ENCODE data around the gene C6orf47.

C6orf47 gene

GRCh38 chr6:31691564-31692108 is 31.1 kb upstream of the C6orf47 start:
- H3K4me3 Mint-ChIP-seq: no peak overlapping the region
- no peak overlapping the region for H3K27ac Mint-ChIP-seq
- H3K9me3 Mint-ChIP-seq: no peaks in the 10 kb centered on the region
- no peaks in the 10 kb centered on the region for H3K4me1 Mint-ChIP-seq
- H3K36me3 Mint-ChIP-seq: peaks cover 4% of the 10 kb centered on the region
- H3K27me3 Mint-ChIP-seq: no peaks in the 10 kb centered on the region

- Mint-ChIP-seq H3K27me3 (no peaks in the 10 kb centered on the region), H3K36me3 (peaks cover 4% of the 10 kb centered on the region), H3K27ac (no peak overlapping the region), H3K9me3 (no peaks in the 10 kb centered on the region), H3K4me1 (no peaks in the 10 kb centered on the region), H3K4me3 (no peak overlapping the region)
These were observed 30.5 kb upstream of the C6orf47 start for GRCh38 chr6:31691078-31691463.

GRCh38 chr6:31690231-31691077 is 29.9 kb upstream of the C6orf47 start:
- Mint-ChIP-seq H3K9me3 (no peaks in the 10 kb centered on the region), H3K4me1 (no peaks in the 10 kb centered on the region), H3K36me3 (peaks cover 4% of the 10 kb centered on the region), H3K4me3 (no peak overlapping the region), H3K27ac (peak overlapping the region; percentile 18), H3K27me3 (no peaks in the 10 kb centered on the region)

GRCh38 chr6:31689249-31690110 is 28.9 kb upstream of the C6orf47 start:
- Mint-ChIP-seq H3K36me3 (peaks cover 4% of the 10 kb centered on the region), H3K27ac (no peak overlapping the region), H3K4me3 (no peak overlapping the region), H3K27me3 (no peaks in the 10 kb centered on the region), H3K9me3 (no peaks in the 10 kb centered on the region), H3K4me1 (no peaks in the 10 kb centered on the region)

- Mint-ChIP-seq H3K27ac (no peak overlapping the region), H3K36me3 (peaks cover 4% of the 10 kb centered on the region), H3K4me3 (no peak overlapping the region), H3K9me3 (no peaks in the 10 kb centered on the region), H3K4me1 (no peaks in the 10 kb centered on the region), H3K27me3 (no peaks in the 10 kb centered on the region)
These were observed 27.5 kb upstream of the C6orf47 start for GRCh38 chr6:31687860-31688693.

DNA sequence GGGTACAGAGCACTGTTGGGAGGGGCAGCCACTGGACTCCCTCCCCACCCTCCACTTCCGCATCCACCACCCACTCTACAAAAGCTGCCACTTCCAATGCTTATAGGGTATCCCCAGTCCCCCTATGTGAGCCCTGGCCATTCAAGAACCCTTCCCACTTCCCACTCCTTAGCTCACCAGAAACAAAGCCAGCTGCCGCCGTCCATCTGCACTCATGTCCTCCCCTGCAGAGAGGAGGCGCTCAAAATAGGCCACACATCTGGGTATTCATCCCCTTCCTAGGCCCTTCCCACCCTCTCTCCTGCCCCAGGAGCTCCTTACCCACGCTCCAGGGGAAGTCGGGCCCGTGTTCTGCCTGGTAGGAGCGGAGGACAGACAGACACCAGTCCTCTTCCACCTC is 26.7 kb upstream of the C6orf47 start:
- H3K4me3 Mint-ChIP-seq: no peak overlapping the region
- H3K4me1 Mint-ChIP-seq: no peaks in the 10 kb centered on the region
- no peak overlapping the region for H3K27ac Mint-ChIP-seq
- H3K9me3 Mint-ChIP-seq: no peaks in the 10 kb centered on the region
- peaks cover 3% of the 10 kb centered on the region for H3K36me3 Mint-ChIP-seq
- no peaks in the 10 kb centered on the region for H3K27me3 Mint-ChIP-seq

- H3K27me3 Mint-ChIP-seq: no peaks in the 10 kb centered on the region
- H3K4me3 Mint-ChIP-seq: no peak overlapping the region
- peaks cover 5% of the 10 kb centered on the region for H3K4me1 Mint-ChIP-seq
- no peaks in the 10 kb centered on the region for H3K9me3 Mint-ChIP-seq
- peaks cover 3% of the 10 kb centered on the region for H3K36me3 Mint-ChIP-seq
- no peak overlapping the region for H3K27ac Mint-ChIP-seq
These were observed 25.9 kb upstream of the C6orf47 start for GRCh38 chr6:31686483-31686882.

DNA sequence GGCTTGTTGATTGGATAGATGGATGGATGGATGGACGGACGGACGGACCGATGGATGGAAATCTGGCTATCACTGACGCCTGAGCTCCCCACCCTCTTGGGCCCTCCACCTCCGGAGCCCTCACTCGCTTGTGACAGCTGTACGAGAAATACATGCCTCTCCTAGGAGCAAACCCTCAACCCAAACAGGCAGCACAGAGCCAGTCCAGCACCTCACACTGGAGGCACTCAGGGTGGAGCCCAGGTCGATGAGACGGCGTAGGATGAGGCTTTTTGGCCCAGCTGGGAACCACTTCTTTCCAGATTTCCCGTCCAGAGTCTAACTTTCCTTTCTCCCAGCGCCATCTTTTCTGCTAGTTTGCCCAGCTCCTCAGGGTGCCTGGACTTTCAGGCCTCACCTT is 23.0 kb upstream of the C6orf47 start:
- H3K36me3 Mint-ChIP-seq: peaks cover 2% of the 10 kb centered on the region
- H3K27ac Mint-ChIP-seq: no peak overlapping the region
- no peaks in the 10 kb centered on the region for H3K9me3 Mint-ChIP-seq
- no peak overlapping the region for H3K4me3 Mint-ChIP-seq
- H3K4me1 Mint-ChIP-seq: peaks cover 20% of the 10 kb centered on the region
- H3K27me3 Mint-ChIP-seq: no peaks in the 10 kb centered on the region

- Mint-ChIP-seq H3K4me1 (peaks cover 24% of the 10 kb centered on the region), H3K27me3 (no peaks in the 10 kb centered on the region), H3K4me3 (peak overlapping the region; percentile 89), H3K36me3 (no peaks in the 10 kb centered on the region), H3K9me3 (no peaks in the 10 kb centered on the region), H3K27ac (no peak overlapping the region)
These were observed 20.6 kb upstream of the C6orf47 start for GRCh38 chr6:31681135-31681671.

DNA sequence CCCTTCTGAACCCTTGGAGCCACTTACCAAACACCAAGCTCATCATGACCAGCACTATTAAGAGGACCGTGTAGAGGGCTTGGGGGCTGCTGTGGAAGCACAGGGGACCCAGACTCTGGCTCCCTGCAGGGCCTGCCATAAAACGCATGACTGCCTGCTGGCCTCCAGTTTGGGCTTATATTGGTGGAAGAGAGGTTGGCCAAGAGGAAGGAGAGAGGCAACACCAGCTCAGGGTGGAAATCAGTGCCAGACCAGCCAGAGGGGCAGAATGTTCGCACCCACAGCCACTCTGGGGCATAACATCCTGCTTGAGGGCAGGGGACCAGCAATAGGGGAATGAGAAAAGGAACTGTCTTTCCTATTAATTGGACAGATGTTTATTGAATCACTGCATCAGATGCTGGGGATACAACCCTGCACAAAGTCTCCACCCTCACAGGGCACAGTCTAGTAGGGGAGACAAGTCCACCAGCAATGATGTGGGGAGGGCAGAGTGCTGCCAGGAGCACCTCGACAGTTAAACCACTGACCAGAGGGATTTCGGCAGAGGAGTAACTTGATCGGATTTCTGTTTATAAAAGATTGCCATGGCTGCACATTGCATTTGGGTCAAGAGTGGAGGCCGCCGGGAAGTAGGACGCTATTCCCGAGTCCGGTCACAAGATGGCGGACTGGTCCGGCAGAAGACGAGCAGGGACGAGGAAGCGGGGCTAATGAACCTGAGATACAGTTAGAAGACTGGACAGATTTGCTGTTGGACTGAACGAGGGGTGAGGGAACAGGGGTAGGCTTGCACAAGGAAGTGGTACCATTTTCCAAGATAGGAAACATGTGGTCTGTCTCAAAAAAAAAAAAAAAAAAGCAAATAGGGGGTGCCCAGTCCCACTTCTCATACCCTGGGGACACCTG is 19.9 kb upstream of the C6orf47 start, which contains the start of gene LY6G5C:
Gene LY6G5C (minus strand): TSS at position 842 of the 909 bp plus-strand sequence. CDS start 694 bp downstream, at position 148.
- Mint-ChIP-seq H3K4me1 (peaks cover 24% of the 10 kb centered on the region), H3K9me3 (no peaks in the 10 kb centered on the region), H3K27ac (peak within 1 kb of the TSS; percentile 71), H3K36me3 (no peaks in the 10 kb centered on the region), H3K27me3 (no peaks in the 10 kb centered on the region), H3K4me3 (peak within 1 kb of the TSS; percentile 89)

GRCh38 chr6:31677955-31678354 is 17.4 kb upstream of the C6orf47 start:
- no peak overlapping the region for H3K27ac Mint-ChIP-seq

GRCh38 chr6:31676904-31677303 is 16.3 kb upstream of the C6orf47 start:
- H3K27ac Mint-ChIP-seq: no peak overlapping the region
- no peaks in the 10 kb centered on the region for H3K27me3 Mint-ChIP-seq
- H3K36me3 Mint-ChIP-seq: peaks cover 5% of the 10 kb centered on the region
- no peak overlapping the region for H3K4me3 Mint-ChIP-seq
- H3K4me1 Mint-ChIP-seq: peaks cover 23% of the 10 kb centered on the region
- H3K9me3 Mint-ChIP-seq: no peaks in the 10 kb centered on the region

More at GRCh38 chr6:31677955-31678354, 17.4 kb upstream of the C6orf47 start:
- H3K36me3 Mint-ChIP-seq: no peaks in the 10 kb centered on the region
- H3K4me3 Mint-ChIP-seq: no peak overlapping the region
- no peaks in the 10 kb centered on the region for H3K9me3 Mint-ChIP-seq
- H3K27me3 Mint-ChIP-seq: no peaks in the 10 kb centered on the region
- H3K4me1 Mint-ChIP-seq: peaks cover 24% of the 10 kb centered on the region

GRCh38 chr6:31676322-31676903 is 15.8 kb upstream of the C6orf47 start:
- H3K27ac Mint-ChIP-seq: no peak overlapping the region
- H3K36me3 Mint-ChIP-seq: peaks cover 5% of the 10 kb centered on the region
- no peak overlapping the region for H3K4me3 Mint-ChIP-seq
- H3K9me3 Mint-ChIP-seq: no peaks in the 10 kb centered on the region
- peaks cover 18% of the 10 kb centered on the region for H3K4me1 Mint-ChIP-seq
- H3K27me3 Mint-ChIP-seq: no peaks in the 10 kb centered on the region

- Mint-ChIP-seq H3K27me3 (no peaks in the 10 kb centered on the region), H3K36me3 (peaks cover 20% of the 10 kb centered on the region), H3K9me3 (no peaks in the 10 kb centered on the region), H3K4me1 (peaks cover 35% of the 10 kb centered on the region), H3K4me3 (no peak within 1 kb of the TSS), H3K27ac (no peak within 1 kb of the TSS)
These were observed 9.1 kb upstream of the C6orf47 start, which contains the start of gene LY6G5B for GRCh38 chr6:31669676-31670075. Gene LY6G5B (plus strand): TSS chr6:31669976. CDS start chr6:31670951, 975 bp downstream.
